ENCODE measurements around the gene MS4A15.

Gene MS4A15

DNA sequence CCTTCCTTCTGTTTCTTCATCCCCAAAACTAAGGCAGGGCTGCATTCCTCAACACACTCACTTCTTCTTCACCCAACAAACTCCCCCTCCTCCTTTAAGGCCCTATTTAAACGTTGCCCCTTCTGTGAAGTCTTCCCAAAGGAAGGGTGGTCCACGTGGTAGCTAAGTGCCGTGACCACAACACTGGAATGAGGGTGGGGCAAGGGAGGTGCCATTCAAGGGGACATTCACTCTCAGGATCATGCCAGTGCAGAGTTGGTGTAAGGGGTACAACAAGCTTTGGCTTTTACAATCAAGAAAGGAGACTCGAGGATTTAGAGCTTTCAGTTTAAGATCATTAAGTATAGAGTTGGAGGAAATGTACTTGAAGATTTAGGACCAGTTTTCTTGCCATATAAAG is 20.4 kb downstream of the MS4A15 start:
- DNase-seq = no peak

DNA sequence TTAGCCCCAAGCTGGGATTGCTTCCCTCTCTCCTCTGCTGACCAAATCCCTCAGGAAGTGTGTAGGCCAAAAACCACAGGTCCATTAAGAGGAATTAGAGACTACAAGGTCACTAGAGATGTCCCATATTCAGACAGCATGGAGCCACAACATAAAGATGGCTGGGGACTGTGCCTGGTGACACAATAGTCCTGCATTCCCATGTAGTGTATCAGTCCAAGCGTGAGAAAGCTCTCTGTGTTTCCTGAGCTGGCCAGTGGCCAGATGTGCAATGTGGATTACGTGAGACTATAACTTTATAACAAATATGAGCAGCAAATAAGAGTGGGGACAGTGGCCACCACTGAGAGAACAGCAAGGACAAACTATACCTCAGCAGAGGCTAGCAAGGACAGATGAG is 20.9 kb downstream of the MS4A15 start:
- DNase-seq = no peak

DNA sequence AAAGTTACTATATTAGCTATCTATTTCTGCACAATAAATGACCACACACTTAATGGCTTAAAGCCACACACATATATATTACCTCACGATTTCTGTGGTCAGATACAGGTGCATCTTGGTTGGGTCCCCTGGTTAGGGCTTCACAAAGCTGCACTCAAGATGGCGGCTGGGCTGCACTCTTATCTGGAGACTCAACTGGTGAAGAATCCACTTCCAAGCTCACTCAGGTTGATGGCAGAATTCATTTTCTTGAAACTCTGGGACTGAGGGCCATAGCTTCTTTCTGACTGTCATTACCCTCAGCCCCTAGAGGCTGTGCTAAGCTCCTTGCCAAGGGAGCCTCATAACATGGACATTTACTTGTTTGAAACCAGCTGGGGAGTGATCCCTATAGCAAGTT is 23.4 kb downstream of the MS4A15 start:
- no peak for DNase-seq

DNA sequence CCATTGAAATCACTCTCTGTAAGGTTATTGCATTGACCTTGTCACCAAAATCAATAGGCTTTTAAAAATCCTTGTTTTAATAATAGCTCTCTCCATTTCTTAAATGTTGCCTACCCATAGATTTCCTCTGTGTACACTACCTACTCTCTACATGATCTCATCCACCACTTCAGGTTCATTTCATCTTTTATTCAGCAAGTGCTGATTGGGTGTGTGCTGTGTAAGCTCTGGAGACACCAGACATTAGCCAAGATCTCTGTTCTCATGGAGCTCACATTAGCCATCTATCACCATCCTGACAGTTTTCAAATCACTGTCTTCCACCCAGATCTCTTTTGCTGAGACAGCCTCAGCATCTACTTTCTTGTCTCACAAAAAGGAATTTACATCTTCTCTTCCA is 24.1 kb downstream of the MS4A15 start:
- DNase-seq = no peak

DNA sequence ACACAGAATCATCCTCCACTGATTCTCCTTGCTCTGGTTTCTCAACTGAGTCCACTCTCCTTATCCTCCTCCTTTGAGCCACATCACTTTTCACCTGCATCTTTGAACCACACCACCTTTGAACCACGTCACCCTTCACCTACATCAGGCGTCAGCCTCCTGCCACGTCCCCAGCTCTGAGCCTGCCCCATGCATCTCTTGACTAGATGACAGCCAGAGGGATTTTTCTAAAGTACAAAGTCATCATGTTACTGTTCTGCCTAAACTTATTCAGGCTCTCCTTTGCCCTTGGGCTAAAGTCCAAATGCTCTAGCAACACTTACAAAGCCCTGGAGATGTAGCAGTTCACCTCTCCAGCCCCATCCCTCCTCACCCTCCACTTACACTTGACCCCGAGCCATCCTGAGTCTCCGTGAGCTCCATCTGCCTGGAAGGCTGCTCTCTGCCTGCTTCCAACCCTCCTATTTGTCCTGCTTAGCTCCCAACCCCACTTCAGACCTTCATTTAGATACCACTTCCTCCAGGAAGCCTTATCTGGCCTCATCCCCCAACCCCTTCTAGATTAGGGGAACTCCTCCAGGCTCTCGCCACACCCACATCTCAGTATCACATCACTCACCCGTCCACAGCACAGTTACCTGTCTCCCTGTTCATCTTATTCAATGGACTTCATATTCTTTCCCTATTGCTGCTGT is 24.8 kb downstream of the MS4A15 start:
- DNase-seq = no peak

DNA sequence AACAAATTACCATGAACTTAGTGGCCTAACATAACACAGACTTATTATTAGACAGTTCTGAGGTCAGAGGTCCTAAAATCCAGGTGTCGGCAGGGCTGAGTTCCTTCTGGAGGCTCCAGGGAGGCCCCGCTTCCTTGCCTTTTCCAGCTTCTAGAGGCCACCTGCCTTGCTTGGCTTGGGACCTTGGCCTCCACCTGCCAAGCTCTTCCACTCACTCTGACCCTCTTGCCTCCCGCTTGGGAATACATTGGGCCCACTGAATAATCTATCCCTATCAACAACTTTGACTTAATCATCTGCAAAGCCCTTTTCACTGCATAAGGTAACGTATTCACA is 25.3 kb downstream of the MS4A15 start:
- DNase-seq = no peak

DNA sequence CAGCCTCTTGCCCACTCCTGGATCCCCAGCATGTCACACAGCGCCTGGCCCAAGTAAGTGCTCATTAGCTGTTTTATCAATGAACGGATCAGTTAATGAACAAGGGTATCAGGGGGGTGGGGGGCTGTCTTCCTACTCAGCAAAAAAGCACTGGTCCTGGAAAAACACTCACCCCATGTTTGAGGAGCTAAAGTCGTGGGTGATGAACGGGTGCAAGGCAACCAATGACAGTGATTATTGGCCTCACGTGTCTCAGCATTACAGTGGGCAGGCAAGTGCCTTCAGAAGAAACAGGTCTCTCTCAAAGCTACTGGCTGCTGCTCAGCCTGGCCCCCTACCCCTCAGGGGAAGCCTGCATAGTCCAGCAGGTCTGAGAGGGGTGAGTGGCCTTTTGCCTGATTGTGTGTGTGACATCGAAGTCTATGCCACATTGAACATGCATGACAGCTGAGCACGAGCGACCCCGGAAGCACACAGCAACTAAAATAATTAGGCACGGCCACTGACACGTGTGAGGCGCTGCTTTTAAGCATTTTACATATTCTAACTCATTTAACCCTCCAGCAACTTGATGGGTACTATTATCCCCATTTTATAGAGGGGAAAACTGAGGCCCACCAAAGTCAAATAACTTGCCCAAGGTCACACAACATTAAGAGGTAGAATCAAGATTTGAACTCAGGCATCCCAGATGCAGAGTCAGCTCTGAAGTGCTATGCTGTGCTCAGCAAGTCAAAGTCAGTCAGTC is 25.9 kb downstream of the MS4A15 start:
- no peak for DNase-seq

DNA sequence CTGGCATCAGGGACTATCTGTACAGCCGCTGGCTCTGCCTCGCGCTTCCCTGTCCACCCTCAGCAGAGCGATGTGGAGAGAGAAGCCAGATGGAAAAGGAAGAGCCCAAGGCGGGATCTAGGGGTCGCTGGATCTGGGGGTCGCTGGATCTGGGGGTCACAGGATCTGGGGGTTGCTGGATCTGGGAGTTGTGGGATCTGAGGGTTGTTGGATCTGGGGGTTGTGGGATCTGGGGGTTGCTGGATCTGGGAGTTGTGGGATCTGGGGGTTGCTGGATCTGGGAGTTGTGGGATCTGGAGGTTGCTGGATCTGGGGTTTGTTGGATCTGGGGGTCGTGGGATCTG is 26.4 kb downstream of the MS4A15 start:
- DNase-seq = no peak

DNA sequence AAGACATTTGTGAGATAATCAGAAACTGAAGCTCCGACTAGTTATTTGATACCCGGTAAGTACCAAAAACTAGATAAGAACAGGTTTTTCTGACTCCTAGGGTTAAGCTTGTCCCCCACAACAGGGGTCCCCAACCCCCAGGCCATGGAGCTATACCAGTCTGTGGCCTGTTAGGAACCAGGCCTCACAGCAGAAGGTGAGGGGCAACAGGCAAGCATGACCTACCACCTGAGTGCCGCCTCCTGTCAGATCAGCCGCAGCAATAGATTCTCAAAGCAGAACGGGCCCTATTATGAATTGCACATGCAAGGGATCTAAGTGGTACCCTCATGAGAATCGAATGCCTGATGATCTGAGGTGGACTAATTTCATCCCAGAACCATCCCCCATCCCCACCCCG is 27.2 kb downstream of the MS4A15 start:
- DNase-seq = no peak

DNA sequence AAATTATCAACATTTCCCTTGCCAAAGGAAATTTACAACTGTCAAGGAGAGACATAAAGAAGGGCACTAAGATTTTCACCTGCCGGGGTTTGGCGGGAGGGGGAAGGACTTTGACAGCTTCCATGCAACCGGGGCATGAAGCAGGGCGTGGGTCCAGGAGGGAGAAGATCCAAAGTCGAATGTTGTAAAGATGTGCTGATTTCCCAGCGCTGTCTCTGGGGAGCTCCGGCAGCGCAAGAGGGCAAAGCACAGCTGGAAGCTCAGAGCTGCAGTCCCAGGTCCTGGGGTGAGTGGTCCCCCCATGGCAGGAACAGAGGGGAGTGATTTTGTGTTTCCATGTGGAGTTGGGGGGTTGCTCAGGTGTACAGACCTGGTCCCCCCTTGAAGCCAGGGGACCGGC is 28.5 kb downstream of the MS4A15 start, which contains the start of gene MS4A10:
TSS of gene MS4A10 (plus strand) at position 198 of the 400 bp plus-strand sequence. CDS start 5,003 bp downstream, outside the sequence.
- DNase-seq = no peak

DNA sequence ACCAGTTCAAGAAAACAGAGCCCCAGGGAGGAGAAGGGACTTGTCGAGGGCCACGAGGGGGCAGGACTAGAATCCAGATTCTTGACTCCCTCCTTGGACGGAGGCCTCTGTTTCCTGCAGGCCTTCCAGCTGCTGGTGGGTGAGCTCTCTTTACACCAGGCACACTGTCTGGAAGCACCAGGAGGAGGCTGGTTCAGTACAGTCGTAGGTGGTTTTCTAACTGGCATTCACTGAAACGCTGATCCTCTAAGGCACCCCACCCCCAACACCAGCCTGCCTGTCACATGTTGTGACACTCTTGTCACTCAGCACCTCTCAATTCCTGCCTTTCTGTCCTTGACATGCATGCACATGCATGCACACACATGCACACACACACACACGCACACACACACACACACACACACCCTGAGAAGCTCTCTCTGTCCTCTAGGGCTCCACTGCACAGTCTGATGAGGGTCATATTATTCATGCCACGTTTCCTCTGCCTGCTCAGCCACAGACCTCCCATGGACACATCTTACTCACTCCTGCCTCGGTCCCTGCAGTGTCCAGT is 29.2 kb downstream of the MS4A15 start:
- peak in 2 of 51 donors; percentile 4 to 48 for DNase-seq

DNA sequence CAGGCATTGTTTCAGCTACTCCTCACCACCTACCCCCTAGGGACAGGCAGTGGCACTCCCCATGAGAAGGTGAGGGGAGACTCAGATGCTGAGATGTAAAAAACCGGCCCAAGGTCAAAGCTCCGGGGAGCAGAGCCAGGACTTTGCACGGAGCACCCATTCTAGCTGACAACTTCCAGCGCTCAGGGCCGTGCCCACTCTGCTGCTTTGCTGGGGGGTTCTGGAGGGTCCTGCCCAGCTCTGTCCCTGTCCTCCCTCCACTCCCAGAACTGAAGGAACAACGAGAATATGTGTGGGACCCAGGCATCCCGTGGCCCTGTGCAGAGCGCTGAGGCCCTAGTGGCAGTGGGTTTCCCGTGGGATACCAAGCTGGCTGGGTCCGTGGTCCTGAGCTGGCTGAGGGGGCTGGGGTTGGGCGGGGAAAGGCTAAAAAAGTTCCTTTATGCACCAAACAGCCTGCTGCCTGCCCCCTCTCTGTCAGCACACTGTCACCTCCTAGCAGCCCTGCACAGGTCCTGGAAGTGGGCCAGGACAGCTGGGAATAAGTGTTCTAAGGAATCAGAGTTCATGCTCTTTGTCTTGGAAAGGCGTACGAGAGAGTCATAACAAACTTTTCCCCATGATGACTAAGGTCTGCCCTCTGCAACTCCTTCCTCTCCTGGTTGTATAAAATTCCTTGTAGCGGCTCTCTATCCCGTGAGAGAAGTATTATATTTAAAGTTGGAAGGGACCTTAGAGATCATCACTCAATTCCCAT is 30.3 kb downstream of the MS4A15 start:
- DNase-seq = peak in 1 of 51 donors; percentile 10

DNA sequence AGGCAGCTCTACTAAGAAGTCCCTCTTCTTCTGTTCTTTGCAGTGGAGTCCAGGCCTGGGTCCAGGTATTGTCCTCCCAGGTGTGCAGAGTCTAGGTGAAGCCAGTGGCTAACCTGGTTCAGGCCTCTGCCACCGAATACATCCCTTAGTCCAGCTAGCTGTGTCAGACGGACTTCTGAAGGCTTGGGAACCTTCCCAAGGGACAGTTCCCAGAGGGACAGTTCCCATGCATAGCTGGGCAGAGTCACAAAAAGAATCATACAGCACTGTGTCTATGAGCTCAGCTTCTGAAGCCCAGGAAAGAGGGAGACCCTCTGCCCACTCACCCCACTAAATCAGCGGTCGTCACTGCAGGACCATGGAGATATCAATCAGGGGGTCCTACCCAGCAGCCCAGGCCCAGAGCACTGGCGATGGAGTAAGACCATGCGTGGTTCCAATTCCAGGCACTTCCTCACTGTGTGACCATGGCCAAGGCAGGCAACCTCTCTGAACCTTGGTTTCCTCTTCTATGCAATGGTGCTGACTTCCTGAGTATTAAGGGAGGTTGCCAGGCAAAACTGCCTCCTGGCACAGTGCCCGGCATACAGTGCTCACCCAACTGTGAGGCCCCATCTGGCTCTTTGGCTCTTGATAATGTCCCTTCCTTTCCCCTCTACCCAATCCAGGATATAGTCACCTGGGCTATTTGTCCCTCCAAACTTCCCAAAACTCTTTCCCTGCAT is 31.9 kb downstream of the MS4A15 start:
- no peak for DNase-seq

DNA sequence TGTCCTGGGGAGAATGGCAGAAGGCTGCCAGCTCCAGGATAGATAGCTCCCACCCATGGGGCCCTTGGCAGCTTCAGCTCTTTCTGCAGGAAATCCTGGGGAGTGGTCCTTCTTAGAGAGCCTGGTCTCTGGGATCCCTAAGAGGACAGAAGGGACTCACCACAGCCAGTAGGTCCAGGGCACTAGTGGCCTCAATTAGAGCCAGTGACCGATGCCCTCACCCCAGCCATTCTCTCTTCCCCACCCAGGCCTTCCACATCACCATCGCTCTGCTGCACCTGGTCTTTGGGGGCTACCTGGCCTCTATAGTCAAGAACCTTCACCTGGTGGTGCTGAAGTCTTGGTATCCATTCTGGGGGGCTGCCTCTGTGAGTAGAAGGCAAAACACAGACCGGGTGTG is 34.1 kb downstream of the MS4A15 start:
- DNase-seq = no peak

DNA sequence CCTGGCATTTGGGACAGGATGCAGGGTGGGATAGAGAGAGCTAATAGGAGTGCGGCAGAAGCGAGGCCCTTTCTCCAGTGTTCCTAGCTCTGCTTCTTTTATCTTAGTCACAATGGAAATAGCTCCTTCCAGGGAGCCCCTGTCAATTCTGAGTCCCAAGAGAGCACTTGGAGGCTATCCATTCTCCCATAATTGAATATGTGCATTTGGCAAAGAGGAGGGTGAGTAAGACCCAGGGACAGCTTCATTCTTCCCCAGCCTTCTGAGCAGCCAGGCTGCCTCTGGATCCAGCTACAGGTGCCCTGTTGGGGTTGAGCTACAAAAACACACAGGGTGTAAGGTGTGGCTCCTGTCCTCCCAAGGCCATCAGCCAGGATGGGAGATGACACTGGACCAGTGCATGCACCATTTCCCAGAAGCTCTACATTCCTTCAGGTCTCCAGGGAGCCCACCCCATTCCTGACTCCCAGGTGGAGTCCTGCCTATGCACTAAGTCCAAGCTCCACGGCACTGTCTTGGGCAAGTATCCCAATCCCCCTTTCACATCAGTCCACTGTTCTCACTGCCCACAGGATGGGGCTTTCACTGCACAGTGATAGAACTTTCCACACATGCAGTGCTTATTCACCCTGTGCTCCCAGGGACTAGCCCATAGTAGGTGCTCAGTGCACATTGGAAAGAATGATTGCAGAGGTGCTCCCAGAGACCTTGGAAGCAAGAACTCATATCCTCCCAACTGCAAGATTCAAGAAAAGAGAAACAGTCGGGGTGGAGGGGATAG is 34.7 kb downstream of the MS4A15 start:
- DNase-seq = no peak

DNA sequence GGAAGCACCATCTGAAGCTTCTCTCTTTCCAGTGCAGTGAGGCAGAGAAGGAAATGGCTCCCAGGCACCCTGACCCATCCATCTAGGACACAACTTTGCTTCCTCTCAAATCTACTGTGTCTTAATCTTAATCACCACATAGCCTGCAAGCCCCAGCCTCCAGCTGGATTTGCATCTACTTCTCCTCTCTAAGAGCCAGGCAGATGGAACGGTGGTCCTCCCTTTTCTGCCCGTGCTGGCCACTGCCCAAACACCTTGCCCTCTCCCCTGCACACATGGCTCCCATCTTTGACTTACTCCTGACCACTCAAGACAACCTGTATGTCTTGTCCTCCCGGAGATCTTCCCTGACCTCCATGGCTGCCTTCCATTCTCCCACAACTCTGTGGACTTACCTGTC is 35.9 kb downstream of the MS4A15 start:
- no peak for DNase-seq

DNA sequence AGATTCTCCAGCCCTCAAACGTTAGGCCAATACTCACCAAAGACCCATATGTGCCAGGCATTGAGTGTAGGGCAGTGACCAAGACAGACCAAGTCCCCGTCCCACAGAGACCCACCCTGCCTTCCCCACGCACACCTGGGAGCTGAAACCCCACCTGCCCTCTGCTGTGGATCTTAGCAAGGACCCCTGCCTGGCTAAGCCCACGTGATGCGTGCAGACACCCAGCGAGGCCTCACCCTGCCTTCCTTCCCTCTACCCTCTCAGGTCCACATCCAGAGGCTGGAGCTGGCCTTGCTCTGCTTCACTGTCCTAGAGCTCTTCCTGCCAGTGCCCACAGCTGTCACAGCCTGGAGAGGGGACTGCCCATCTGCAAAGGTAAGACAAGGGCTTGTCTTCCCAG is 38.6 kb downstream of the MS4A15 start:
- no peak for DNase-seq

DNA sequence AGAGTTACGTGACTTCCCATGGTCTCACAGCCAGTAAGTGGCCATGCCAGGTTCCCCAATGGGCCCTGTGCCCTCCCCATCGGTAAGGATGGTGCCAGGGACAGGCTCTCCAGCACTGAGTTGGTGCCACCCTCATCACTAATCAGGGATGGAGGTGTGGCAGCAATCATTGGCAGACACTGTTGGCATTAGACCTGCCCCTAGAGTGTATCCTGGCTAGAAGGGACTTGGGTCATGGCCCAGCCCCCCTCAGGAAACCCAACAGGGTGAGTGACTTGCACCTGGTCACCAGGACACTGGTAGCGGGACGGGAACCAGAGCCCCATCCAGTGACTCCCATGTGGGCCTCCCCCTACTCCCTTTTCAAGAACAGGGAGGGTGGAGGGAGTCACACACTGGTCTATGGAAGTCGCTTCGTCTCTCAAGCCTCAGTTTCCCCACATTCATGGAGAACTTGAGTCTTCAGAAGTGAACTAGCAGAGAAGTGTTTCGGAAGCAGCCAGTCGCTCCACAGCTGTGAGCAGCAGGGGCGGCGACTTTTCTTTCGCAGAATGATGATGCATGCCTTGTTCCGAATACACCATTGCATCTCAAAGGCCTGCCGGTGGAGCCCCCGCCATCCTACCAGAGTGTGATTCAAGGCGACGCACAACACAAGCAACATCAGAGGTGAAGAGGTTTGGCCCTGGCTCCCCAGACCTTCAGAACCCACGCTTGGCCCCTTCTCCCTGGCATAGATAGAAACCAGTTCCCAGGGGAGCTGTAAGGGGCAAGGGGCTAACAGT is 41.4 kb downstream of the MS4A15 start:
- no peak for DNase-seq

DNA sequence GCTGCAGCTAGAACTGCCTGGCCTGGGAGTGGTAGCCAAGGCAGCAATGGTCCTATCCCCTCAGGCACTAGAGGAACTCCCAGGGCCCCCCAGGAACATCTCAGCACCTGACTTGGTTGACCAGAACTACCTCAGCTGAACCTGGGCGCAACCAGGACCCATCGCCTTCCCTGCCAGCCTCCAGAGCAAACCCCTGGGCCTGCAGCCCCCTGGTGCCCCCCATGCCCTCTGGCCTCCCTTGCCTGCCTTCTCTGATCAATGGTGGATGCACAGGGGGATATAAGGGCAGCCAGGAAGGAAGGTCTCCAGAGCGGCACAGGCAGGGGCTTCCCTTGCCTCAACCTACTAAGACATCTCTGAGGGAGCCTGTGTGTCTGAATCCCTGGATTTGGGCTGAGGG is 42.0 kb downstream of the MS4A15 start:
- no peak for DNase-seq

DNA sequence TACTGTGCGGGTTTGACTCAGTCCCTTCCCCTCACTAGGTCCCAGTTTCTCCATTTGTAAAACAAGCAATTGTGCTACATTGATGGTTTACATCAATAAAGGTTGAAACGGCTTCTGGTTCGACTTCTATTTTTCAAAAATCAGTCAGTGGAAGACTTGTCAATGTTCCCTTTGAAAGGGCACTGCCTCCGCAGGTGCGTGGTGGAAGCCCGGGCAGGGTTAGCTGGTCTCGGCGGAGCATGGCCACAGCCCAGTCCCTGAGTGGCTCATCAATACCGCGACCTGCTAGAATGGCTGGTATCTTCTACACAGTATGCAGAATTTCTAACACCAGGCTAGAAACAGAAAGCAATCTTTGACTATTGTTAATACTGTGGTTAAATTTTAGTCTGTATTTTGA is 44.5 kb downstream of the MS4A15 start:
- no peak for DNase-seq

All from hypothalamus (tissue), 51 donors.